HUDEP-2 (cell line): ENCODE results near the gene BORCS8.
A peak's percentile ranks its signal among the peaks of the same experiment; 100 is the strongest.
"Not testable (repeated sequence)": the region's sequence is repeated elsewhere in the genome, so short reads cannot be mapped to it uniquely, and the experiment has no call there.

Experiments used
- DNase-seq, 76 experiments: peaks; one replicate each; lab custom pipeline; 2025; ENCODE audit not compliant: unreplicated experiment in 76 of 76; lab: John Stamatoyannopoulos, UW

BORCS8 gene

DNA sequence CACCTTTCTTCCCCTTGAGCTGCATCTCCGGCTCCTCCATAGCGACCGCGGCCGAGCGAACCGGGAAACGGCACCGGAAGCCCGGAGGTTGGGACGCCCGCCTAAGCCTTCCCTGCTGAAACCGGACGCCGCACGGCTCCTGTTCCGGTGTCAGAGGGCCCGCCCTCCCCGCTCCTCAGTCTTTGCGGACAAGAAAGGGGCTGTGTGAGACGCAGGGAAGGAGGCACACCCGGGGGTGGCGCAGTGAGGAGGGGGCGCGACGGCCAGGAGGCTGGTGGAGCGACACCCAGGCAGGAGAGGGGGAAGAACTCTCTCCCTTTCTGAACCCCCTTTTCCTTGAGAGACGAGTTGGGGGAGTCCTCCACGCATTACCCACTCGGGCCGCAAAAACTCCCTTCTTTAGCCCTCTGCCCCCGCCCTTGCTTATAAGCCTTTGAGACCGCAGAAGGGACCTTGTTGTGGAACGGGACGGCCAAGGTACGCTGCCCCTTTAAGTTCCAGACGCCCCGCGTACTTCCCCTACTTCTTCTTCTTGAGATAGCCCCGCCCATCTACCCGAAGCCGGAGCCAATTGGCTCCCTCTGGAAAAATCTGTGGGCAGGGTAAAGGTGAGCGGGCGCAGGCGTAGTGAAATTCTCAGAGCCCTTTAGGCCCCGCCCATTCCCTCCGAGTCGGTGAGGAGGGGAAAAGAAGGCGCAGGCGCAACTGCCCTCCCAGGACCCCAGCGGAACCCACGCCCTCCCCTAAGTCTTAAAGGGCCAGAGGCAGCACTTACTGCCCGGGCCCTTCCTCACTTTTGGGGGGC is at the start of gene BORCS8, which contains the start of gene RFXANK:
BORCS8 (minus strand) TSS at position 75 of the 805 bp plus-strand sequence; CDS start at position 40, 35 bp downstream.
RFXANK (plus strand) TSS at position 181 of the 805 bp plus-strand sequence. CDS start 1,689 bp downstream, outside the sequence.
- DNase-seq = peak; percentile 74 to 100 (median 99)

DNA sequence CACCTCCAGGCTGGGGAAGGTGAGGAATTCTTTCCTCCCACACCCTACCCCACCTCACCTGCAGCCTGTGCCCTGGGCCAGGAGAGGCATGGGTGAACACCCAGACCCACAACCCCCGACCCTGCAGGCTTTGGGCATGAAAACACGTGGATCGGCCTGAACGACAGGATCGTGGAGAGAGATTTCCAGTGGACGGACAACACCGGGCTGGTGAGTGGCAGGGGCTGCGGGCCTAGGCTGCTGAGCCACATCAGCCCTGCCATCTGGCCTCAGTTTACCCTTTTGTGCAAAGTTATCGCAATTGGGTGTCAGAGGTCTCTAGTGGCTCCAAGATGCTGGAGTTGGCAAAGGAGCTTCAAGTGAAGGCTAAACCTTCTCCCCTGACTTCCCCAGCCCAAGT is 48.5 kb upstream of the BORCS8 start:
- no peak for DNase-seq

DNA sequence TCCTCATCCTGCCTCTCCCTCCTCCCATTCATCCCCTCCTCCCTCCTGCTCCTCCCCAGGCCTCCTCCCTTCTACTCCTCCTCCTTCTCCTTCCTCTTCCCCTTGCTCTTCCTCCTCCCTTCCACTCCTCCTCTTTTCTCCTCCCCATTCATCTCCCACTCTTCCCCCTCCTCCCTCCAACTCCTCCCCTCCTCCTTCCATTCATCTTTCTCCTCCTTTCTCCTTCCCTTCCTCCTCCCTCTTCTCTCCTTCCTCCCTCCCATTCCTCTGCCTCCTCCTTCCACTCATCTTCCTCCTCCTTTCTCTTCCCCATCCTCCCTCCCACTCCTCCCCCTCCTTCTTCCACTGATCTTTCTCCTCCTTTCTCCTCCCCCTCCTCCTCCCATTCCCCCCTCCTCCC is 47.7 kb upstream of the BORCS8 start:
- DNase-seq = no peak

DNA sequence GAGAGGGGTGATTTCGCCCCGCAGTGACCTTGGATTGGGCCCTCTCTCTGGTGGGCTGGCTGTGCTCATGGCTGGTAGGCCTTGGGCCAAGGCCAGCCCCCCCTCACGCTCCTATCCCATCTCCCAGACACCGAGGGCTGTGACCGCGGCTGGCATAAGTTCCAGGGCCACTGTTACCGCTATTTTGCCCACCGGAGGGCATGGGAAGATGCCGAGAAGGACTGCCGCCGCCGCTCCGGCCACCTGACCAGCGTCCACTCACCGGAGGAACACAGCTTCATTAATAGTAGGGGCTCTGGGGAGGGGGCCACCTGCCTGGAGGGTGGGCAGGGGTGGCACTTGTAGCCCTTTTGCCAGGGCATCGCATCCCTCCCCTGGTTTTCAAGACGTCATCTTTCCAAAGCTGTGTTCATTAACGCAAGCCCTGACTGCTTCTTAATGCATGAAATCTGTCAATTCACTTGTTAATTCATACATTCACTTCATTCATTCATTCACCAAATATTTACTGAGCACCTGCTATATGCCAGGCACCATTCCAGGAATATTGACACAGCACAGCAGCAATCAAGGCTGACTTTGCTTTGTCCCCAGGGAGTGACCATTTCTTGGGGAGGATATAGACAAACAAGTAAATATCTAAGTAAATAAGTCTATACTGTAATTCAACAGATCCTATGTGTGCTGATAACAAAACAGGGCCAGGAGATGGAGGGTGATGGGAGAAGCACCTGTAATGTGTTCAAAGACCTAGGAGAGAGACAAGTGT is 46.4 kb upstream of the BORCS8 start:
- DNase-seq = no peak

DNA sequence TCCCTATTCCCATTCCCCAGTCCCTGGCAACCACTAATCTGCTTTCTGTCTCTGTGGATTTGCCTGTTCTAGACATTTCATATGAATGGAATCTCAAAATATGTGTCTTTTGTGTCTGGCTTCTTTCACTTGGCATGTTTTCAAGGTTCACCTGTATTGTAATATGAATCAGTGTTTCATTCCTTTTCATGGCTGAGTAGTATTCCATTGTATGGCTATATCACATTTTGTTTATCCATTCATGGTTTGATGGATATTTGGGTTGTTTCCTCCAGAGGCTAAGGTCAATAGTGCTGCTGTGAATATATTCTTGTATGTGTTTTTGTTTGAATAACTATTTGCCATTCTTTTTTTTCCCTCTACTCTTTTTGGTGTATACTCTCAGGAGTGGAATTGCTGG is 44.2 kb upstream of the BORCS8 start:
- DNase-seq = no peak

DNA sequence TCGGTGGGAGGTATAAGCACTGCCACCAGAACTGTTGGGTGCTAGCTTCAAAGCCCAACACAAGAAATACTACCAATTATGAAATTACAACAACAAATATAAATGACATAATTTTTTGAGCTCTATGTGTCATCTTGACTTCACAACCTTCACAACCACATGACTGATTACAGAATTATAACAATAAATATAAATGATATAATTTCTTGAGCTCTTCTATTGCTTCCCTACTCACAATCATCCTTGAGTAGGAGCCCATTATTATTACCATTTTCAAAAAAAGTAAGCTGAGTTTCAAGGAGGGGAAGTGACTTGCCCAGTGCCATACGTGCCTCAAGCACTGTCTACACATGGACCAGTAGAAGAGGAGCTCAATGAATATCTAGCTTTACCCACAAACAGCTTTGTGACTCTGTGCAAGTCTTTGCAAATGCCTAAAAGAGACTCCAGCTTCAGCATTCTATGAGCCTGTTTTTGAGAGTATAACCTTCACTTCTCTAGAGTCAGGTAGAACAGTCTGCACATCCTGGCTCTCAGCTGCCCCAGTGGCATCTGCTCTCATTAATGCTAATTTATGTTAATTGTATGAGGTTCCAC is 42.4 kb upstream of the BORCS8 start:
- DNase-seq = no peak

DNA sequence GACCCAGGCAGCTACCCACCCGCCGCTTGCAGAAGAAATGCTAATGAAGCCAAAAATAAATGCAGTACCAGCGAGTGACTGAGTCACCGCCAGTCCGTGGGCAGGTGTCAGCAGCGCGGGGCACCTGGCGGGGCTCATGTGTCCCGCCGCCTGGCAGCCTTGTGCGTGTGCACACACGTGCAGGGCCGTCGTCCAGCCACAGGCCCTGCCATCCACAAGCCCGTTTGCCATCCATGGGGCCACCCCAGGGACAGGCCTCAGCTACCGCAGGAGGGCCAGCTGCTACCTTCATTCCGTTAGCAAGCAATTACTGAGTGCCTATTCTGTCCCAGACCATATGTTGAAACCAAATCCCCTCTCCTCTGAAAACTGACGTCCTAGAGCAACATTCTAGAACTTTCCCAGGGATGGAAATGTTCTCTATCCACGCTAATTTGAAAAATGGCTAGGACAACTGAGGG is 40.3 kb upstream of the BORCS8 start:
- DNase-seq = no peak

DNA sequence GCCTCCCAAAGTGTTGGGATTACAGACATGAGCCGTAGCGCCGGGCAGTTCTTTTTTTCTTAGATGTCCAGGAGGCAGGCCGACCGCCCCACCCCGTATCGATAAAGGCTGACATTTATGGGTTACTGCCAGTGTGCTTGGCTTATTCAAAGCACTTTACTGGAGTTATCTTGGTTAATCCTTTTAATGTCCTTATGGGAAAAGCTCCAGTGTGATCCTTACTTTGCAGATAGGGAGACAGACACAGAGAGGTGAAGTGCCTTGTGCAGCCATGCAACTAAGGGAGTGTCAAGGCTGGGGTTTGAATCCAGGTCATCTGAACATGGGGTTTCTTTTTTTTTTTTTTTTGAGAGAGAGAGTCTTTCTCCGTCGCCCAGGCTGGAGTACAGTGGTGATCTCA is 39.0 kb upstream of the BORCS8 start:
- DNase-seq = no peak

DNA sequence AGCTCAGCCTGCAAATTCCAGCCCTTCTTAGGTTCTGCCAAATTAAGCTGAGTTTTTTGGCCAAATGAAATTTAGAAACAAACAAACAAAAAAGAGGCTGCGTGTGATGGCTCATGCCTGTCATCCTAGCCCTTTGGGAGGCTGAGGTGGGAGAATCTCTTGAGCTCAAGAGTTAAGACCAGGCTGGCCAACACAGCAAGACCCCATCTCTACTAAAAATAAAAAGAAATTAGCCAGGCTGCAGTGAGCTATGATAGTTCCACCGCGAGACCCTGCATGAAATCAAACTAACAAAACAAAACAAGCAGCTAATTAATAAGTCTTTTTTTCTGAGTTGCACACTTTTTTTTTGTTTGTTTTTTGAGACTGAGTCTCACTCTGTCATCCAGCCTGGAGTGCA is 37.7 kb upstream of the BORCS8 start:
- no peak for DNase-seq

DNA sequence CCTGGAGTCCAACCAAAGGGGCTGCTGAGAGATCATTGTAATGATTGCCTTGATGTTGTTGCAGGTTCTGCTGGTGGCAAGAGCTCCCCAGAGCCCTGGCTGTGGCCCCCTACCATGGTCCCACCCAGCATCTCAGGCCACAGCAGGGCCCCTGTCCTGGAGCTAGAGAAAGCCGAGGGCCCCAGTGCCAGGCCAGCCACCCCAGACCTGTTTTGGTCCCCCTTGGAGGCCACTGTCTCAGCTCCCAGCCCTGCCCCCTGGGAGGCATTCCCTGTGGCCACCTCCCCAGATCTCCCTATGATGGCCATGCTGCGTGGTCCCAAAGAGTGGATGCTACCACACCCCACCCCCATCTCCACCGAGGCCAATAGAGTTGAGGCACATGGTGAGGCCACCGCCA is 35.3 kb upstream of the BORCS8 start:
- no peak for DNase-seq

DNA sequence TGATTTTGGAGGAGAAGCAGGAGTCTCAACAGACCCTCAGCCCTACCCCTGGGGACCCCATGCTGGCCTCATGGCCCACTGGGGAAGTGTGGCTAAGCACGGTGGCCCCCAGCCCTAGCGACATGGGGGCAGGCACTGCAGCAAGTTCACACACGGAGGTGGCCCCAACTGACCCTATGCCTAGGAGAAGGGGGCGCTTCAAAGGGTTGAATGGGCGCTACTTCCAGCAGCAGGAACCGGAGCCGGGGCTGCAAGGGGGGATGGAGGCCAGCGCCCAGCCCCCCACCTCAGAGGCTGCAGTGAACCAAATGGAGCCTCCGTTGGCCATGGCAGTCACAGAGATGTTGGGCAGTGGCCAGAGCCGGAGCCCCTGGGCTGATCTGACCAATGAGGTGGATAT is 34.7 kb upstream of the BORCS8 start:
- no peak for DNase-seq

DNA sequence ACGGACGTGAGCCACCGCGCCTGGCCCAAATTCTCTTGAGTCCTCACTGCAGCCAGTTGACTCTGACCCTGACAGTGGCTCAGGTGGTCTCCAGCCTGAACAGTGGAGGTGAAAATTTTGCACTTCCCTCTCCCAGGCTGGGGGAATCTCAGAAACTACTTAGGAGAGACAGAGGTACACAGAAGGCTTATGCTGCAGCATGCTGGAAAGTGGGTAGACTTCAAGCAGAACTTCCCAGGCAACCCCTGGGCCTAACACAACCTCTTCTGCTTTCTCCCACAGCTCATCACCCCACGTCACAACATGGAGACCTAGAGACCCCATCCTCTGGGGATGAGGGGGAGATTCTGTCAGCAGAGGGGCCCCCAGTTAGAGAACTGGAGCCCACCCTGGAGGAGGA is 34.3 kb upstream of the BORCS8 start:
- no peak for DNase-seq

DNA sequence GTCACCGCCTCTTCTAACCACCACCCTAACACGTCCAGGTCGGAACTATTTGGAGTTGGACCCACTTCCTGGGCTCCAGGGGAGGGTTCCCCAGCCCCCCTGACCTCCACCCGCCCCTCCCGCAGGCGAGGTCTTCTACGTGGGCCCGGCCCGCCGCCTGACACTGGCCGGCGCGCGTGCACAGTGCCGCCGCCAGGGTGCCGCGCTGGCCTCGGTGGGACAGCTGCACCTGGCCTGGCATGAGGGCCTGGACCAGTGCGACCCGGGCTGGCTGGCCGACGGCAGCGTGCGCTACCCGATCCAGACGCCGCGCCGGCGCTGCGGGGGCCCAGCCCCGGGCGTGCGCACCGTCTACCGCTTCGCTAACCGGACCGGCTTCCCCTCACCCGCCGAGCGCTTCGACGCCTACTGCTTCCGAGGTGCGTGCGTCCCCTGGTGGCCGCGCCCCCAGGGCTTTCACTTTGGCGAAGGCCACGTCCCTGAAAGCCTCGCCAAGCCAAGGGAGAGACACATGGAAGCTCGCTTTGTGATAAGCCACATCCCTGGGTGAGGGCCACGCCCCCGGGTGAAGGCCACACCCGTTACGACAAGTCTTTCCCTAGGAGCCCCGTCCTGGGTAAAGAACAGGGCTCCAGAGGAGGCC is 33.0 kb upstream of the BORCS8 start:
- peak in 74 of 76 experiments; percentile 61 to 95 (median 86) for DNase-seq

DNA sequence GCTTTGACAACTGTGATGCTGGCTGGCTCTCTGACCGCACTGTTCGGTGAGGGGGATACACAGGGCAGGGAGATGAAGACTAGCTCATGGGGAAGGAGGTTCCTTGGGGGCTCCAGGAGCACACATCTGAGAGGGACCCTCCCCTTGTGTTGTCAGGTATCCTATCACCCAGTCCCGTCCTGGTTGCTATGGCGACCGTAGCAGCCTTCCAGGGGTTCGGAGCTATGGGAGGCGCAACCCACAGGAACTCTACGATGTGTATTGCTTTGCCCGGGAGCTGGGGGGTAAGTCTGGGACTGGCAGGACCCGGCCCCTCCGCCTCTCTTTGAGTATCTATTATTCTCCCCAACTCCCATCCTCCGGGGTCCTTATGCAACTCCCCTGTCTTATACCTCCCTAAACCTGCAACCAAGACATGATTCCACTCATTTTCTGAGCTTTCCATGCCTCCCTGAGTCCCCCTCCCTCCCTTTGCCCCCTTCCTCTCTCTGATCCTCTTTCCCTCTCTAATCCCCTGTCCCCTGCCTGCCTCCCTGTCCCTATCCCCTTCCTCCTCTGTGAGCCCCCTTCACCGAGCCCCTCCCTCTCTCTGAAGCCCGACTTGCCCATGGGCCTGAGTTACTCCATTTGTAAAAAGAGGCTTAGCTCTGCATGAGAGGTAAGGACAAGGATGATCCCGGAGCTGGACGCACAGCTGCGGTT is 32.3 kb upstream of the BORCS8 start:
- DNase-seq = no peak

DNA sequence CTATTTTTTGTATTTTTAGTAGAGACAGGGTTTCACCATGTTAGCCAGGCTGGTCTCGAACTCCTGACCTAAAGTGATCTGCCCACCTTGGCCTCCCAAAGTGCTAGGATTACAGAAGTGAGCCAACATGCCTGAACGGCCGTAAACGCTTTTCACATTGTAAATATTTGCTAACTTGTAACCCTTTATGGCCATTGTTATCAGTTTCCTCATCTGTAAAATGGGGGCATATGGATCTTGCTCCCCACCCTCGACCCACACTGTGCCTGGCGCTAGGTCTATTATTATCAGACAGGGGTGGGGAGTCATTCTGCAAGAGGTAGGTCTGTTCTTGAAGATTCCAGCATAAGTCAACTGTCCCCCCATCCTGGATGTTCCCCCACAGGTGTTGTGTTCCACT is 31.7 kb upstream of the BORCS8 start:
- no peak for DNase-seq

DNA sequence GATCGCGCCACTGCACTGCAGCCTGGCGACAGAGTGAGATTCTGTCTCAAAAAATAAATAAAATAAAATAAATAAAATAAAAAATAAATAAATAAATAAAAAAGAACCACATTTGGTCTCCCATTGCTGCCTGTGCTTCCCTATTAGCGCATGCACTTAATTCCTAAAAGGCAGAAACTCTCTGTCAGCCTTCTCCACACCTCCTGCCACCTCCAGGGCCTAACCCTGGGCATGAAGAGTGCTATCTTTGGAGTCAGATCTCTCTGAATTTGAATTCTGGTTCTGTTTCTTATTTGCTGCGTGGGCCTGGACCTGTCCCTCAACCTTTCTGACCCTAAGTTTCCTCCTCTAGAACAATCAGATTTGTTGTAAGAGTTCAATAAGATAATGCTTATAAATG is 31.1 kb upstream of the BORCS8 start:
- no peak for DNase-seq

DNA sequence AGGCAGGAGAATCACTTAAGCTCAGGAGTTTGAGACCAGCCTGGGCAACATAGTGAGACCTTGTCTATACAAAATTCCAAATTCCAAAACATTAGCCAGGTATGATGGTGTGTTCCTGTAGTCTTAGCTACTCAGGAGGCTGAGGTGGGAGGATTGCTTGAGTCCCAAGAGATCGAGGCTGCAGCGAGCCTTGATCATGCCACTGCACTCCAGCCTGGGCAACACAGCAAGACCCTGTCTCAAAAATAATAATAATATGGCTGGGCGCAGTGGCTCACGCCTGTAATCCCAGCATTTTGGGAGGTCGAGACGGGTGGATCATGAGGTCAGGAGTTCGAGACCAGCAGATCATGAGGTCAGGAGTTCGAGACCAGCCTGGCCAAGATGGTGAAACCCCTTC is 29.0 kb upstream of the BORCS8 start:
- DNase-seq = not testable (repeated sequence)

DNA sequence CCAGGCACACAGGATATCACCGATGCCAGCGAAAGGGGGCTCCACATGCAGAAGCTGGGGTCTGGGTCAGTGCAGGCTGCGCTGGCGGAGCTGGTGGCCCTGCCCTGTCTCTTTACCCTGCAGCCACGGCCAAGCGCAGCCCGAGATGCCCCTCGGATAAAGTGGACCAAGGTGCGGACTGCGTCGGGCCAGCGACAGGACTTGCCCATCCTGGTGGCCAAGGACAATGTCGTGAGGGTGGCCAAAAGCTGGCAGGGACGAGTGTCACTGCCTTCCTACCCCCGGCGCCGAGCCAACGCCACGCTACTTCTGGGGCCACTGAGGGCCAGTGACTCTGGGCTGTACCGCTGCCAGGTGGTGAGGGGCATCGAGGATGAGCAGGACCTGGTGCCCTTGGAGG is 27.0 kb upstream of the BORCS8 start:
- no peak for DNase-seq

DNA sequence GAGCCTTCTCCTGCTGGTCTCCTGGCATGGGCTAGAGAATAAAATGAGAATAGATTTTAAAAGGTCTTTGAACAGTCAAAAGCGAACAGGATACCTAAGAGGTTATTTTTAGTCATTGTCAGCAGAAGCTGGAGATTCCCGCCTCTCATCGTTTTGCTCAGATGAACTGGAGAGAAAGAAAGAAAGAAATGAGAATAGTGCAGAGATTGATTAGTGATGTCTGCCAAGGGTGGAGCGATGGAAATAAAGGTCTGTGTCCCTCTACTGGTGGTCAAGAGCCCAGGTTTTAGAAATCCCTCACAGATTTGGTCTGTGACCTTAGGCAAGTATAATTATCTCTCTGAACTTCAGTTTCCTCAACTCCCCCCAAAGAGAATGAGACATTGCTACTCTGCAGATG is 25.1 kb upstream of the BORCS8 start:
- DNase-seq = peak in 10 of 76 experiments; percentile 15 to 48 (median 27)

DNA sequence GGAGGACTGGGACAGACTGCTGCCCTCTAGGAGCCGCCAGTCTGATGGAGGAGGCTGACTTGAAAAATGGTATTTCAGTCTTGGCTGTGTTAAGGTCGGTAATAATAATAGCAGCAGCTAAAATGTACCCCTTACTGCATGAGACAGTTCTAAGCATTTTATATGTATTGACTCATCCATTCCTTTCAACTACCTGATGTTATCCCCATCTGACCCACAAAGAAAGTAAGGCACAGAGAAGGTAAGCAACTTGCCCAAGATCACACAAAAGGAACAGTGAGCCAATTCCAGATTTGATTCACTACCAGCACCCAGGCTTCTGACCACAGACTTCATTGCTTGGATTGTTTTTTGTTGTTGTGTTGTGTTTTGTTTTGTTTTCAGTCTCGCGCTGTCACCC is 23.8 kb upstream of the BORCS8 start:
- no peak for DNase-seq
